ENCODE results near the gene RHEB.

Gene RHEB

GRCh38 chr7:151524845-151525244, 5.2 kb upstream of the RHEB start:
- no peak for DNase-seq

GRCh38 chr7:151524331-151524730, 4.6 kb upstream of the RHEB start:
- DNase-seq, result no peak

- DNase-seq, result peak; percentile 59
Observed at GRCh38 chr7:151520419-151521261, 945 bp upstream of the RHEB start.

- DNase-seq, result peak; percentile 46
Observed at GRCh38 chr7:151518947-151519764, 539 bp downstream of the RHEB start.

GRCh38 chr7:151518105-151518946, 1.4 kb downstream of the RHEB start:
- peak; percentile 61 for DNase-seq

GRCh38 chr7:151517601-151518104, 2.0 kb downstream of the RHEB start:
- no peak for DNase-seq

GRCh38 chr7:151515276-151515565, 4.5 kb downstream of the RHEB start:
- DNase-seq, result no peak

GRCh38 chr7:151514461-151515275, 5.0 kb downstream of the RHEB start:
- DNase-seq, result no peak

- DNase-seq, result no peak
Observed at GRCh38 chr7:151513133-151513532, 6.6 kb downstream of the RHEB start.

- no peak for DNase-seq
Observed at GRCh38 chr7:151512353-151512752, 7.3 kb downstream of the RHEB start.

GRCh38 chr7:151511946-151512345, 7.7 kb downstream of the RHEB start:
- no peak for DNase-seq

- DNase-seq, result no peak
Observed at GRCh38 chr7:151511270-151511669, 8.4 kb downstream of the RHEB start.

GRCh38 chr7:151509670-151510333, 9.9 kb downstream of the RHEB start:
- DNase-seq, result no peak

GRCh38 chr7:151508991-151509390, 10.7 kb downstream of the RHEB start:
- DNase-seq, result no peak

- no peak for DNase-seq
Observed at GRCh38 chr7:151507806-151508205, 11.9 kb downstream of the RHEB start.

GRCh38 chr7:151506901-151507382, 12.8 kb downstream of the RHEB start:
- no peak for DNase-seq

- DNase-seq, result no peak
Observed at GRCh38 chr7:151505836-151506468, 13.7 kb downstream of the RHEB start.

GRCh38 chr7:151505433-151505832, 14.3 kb downstream of the RHEB start:
- DNase-seq, result no peak

- DNase-seq, result no peak
Observed at GRCh38 chr7:151504715-151505326, 14.9 kb downstream of the RHEB start.

- DNase-seq, result peak; percentile 23
Observed at GRCh38 chr7:151503902-151504714, 15.6 kb downstream of the RHEB start.

Data from hematopoietic multipotent progenitor cell treated with erythropoietin and hydrocortisone succinate and interleukin-3 and kit ligand, for 6 days (in vitro differentiated cells).